Skeletal muscle satellite cell (primary cell): ENCODE data around the gene XRCC1.

Experiments used
- H3K27me3 ChIP-seq: 2 replicates; pipeline ENCODE4 v1.7.0; 2013; ENCODE audit warnings: low read length; ENCODE audit not compliant: control insufficient read depth, insufficient read depth
- H3K36me3 ChIP-seq: 2 replicates; pipeline ENCODE4 v1.7.0; 2013; ENCODE audit warnings: mild to moderate bottlenecking, control low read depth, low read length; ENCODE audit not compliant: insufficient read depth
- H3K4me1 ChIP-seq: 2 replicates; pipeline ENCODE4 v1.7.0; 2013; ENCODE audit warnings: low read length; ENCODE audit not compliant: control insufficient read depth, insufficient read depth
- H3K4me2 ChIP-seq: 2 replicates; pipeline ENCODE4 v1.7.0; 2013; ENCODE audit warnings: mild to moderate bottlenecking, low read length
- H3K4me3 ChIP-seq: 2 replicates; pipeline ENCODE4 v1.7.0; 2013; ENCODE audit warnings: low read length
- H3K9ac ChIP-seq: 2 replicates; pipeline ENCODE4 v1.7.0; 2013; ENCODE audit warnings: mild to moderate bottlenecking, low read depth, low read length, moderate library complexity
- H3K9me3 ChIP-seq: replicated peaks from 2 replicates; pipeline ENCODE4 v1.7.0; 2013; ENCODE audit warnings: mild to moderate bottlenecking, control low read depth, low read length

XRCC1 gene

DNA sequence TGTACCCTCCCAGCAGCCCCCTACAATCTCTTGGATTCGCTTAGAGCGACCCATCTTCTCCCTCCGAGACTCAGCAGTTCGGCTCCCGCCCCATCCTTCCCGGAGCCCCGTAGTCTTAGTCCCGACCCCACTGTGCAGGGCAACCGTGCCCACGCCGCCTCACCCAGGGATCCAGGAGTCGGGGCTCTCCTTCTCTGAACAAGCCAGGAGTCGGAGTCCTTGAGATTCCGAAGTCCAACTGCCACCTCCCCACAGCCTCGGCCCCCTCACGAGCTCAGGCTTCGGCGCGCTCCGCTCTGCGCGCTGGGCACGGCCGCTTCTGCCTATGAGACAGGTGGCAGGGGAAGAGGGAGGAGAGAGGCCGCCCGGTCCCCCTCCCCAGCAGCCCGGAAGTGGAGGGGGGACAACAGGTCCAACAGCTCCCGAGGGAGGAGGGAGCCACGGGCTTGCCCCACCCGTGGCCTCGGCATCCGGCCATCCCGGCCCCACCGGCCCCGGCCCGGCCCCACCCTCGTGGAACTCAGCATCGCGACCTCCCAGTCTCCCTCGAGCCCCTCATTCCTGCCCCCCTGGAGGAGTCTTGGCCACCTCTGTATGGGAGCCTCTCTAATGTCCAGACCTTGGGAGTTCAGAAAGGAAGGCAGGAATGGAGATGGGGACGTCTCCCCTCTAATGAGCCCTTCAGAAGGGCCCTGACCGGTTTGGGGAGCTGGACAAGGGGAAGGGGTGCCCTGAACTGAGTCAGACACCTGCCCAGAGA lies 70.7 kb downstream of the XRCC1 start, which contains the start of gene PHLDB3:
PHLDB3 (minus strand) TSS at position 321 of the 760 bp plus-strand sequence. CDS start 628 bp downstream, outside the sequence.
- Histone ChIP-seq H3K4me2 (peak within 1 kb of the TSS; percentile 99), H3K9me3 (no peaks in the 10 kb centered on the region), H3K36me3 (peaks cover 13% of the 10 kb centered on the region), H3K27me3 (no peaks in the 10 kb centered on the region), H3K9ac (peak within 1 kb of the TSS; percentile 82), H3K4me1 (peaks cover 15% of the 10 kb centered on the region), H3K4me3 (peak within 1 kb of the TSS; percentile 89)

DNA sequence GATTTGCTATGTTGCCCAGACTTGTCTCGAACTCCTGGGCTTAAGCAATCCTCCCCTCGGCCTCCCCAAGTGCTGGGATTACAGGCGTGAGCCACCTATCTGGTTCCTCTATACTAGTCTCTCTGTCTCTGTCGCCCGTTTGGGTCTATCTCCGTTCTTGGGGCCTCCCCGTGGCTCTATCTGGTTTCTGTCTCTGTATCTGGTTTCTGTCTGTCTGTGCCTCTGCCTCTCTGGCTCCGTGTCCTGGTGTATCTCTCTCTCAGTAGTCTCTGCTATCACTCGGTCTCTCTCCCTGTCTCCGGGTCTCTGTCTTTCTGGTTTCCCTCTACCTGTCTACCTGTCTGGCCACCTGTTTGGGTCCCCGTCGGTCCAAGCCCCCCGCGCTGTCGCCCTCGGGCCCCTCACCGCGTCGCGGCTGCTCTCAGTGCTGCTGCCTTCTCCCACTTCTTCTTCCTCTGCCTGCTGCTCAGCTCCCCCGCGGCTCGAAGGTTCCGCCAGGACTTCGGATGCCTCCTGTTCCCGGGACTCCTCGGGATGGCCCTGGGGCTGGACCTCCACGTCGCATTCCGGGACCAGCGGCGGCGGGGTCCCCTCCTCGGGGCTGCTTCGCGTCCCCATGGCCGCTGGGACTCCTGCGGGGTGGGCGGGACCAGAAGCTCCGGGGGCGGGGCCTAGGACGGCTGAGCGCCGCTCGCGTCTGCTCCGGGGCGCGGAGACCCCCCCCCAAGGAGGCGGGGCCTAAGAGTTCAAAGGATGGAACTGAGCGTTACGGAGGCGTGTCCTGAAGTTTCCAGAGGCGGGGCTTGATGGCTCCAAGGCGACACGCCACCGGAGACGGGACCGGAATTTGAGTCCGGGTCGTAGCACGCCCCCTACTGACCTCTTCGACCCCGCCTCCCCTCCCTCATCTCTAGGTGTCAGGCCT lies 71.6 kb downstream of the XRCC1 start:
- peaks cover 10% of the 10 kb centered on the region for H3K36me3 ChIP-seq
- peaks cover 15% of the 10 kb centered on the region for H3K4me1 ChIP-seq
- peak overlapping the region; percentile 89 for H3K4me3 ChIP-seq
- H3K27me3 ChIP-seq: no peaks in the 10 kb centered on the region
- no peaks in the 10 kb centered on the region for H3K9me3 ChIP-seq
- peak overlapping the region; percentile 82 for H3K9ac ChIP-seq
- H3K4me2 ChIP-seq: peak overlapping the region; percentile 99

DNA sequence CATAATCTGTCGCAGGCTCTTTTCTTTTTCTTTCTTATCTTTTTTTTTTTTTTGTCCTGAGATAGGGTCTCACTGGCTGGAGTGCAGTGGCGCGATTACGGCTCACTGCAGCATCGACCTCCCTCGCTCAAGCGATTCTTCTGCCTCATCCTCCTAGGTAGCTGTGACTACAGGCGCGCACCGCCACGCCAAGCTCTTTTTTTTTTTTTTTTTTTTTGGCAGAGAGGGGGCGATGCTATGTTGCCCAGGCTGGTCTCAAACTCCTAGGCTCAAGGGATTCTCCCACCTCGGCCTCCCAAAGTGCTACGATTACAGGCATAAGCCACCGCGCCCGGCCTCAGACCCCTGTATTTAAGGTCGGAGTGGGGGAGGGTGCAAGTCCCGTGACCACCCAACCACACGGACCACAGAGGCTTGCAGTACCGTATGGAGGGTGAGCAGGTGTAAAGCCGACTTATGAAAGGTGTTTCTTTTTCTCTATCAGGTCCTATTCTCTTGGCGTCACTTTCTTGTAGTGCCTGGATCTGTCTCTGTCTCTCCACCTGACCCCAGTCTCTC lies 72.8 kb downstream of the XRCC1 start:
- Histone ChIP-seq H3K4me2 (peak overlapping the region; percentile 99), H3K4me3 (no peak overlapping the region), H3K4me1 (peaks cover 15% of the 10 kb centered on the region), H3K36me3 (no peaks in the 10 kb centered on the region), H3K9ac (no peak overlapping the region), H3K27me3 (no peaks in the 10 kb centered on the region), H3K9me3 (no peaks in the 10 kb centered on the region)

DNA sequence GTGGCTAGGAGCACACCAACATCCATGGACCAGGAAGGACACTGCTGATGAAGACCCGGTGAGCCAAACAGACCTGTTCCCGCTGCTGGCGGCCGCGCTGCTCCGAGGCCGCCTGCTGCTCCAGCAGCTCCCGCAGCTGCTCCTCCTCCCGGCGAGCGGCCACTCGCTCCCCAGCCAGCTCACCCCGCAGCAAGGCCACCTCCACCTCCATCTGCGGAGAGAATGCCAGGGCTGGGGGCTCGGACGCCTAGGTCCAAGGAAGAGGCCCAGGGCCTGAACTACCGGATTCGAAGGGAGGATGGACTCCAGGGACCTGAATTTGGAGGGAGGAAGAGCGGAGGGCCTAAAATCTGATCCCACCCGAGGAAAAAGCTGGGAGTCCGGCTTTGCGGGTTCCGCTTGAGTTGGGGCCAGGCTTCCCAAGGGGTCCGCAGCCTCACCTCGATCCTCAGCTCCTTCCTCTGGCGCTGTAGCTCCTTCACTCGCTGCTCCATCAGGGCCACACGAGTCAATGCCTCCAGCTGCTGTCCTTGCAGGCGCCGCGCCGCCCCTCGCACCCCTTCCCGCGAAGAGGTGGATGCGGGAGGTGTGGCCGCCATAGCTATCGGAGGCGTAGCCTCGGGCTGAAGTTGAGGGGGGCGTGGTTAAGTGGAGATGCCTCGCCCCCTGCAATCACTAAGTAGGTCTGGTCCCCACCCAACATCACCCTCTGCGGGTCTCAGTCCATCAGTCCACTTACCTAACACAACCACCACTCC lies 73.5 kb downstream of the XRCC1 start:
- Histone ChIP-seq H3K4me2 (no peak overlapping the region), H3K4me1 (peaks cover 15% of the 10 kb centered on the region), H3K9ac (no peak overlapping the region), H3K9me3 (no peaks in the 10 kb centered on the region), H3K36me3 (peaks cover 3% of the 10 kb centered on the region), H3K27me3 (no peaks in the 10 kb centered on the region), H3K4me3 (no peak overlapping the region)

DNA sequence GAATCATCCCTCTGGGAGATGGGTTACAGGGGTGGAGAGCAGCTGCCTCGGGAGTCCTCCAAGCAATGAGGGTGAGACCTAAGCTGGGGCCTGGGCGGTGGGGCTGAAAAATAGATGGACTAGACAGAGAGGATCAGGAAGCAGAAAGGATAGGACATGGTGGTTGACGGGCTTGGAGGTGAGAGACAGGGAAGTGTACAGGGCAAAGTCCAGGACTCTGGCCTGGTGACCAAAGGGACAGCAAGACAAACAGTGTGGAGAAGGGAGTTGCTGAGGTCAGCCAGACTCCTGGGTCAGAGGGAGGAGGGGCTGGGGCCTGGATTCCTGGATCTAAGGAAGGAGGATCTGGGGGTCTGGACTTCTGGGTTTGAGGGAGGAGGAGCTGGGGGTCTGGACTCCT lies 76.3 kb downstream of the XRCC1 start:
- Histone ChIP-seq H3K27me3 (no peaks in the 10 kb centered on the region), H3K4me1 (peaks cover 8% of the 10 kb centered on the region), H3K9me3 (no peaks in the 10 kb centered on the region), H3K4me2 (no peak overlapping the region), H3K4me3 (no peak overlapping the region), H3K9ac (no peak overlapping the region), H3K36me3 (peaks cover 13% of the 10 kb centered on the region)

DNA sequence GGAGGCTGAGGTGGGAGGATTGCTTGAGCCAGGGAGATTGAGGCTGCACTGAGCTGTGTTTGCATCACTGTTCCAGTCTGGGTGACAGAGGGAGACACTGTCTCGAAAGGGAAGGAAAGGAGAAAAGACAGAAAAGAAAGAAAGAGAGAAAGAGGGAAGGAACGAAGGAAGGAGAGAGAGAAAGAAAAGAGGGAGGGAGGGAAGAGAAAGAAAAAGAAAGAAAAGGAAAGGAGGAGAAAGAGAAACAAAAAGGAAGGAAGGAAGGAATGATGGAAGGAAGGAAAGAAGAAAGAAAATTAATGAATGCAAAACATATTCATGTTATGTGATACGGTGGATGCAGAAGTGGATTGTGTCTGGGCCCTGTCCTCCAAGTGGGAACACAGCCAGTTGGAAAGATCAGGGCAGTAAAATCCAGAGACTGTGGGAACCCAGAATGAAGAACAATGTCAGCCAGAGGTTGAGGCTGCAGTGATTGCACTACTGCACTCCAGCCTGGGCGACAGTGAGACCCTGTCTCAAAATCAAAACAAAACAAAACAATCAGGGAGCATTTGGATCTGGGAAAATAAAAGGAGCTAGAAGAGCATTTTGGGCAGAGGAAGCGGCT lies 77.0 kb downstream of the XRCC1 start:
- no peaks in the 10 kb centered on the region for H3K9me3 ChIP-seq
- H3K4me1 ChIP-seq: peaks cover 5% of the 10 kb centered on the region
- no peak overlapping the region for H3K9ac ChIP-seq
- no peak overlapping the region for H3K4me2 ChIP-seq
- H3K36me3 ChIP-seq: peaks cover 13% of the 10 kb centered on the region
- no peaks in the 10 kb centered on the region for H3K27me3 ChIP-seq
- H3K4me3 ChIP-seq: no peak overlapping the region

DNA sequence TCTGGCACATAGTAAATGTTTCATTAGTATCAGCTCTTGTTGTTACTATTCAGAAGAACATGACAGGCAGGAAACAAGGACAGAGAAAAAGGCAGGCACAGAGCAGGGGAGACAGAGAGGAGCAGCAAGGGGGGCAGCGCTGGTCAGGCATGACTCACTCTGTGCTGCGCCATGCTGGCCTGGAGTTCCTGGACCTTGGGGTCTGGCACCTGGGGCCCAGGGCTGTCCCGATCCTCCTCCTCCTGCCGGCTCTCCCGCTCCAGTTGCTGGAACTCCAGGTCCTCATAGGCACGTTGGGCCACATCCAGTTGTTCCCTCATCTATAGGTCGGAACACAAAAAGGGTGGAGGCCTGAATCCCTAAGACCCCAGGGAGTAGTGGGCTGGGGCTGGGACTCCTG lies 78.4 kb downstream of the XRCC1 start:
- Histone ChIP-seq H3K27me3 (no peaks in the 10 kb centered on the region), H3K4me2 (no peak overlapping the region), H3K9ac (no peak overlapping the region), H3K9me3 (no peaks in the 10 kb centered on the region), H3K4me1 (no peaks in the 10 kb centered on the region), H3K36me3 (peaks cover 13% of the 10 kb centered on the region), H3K4me3 (no peak overlapping the region)

DNA sequence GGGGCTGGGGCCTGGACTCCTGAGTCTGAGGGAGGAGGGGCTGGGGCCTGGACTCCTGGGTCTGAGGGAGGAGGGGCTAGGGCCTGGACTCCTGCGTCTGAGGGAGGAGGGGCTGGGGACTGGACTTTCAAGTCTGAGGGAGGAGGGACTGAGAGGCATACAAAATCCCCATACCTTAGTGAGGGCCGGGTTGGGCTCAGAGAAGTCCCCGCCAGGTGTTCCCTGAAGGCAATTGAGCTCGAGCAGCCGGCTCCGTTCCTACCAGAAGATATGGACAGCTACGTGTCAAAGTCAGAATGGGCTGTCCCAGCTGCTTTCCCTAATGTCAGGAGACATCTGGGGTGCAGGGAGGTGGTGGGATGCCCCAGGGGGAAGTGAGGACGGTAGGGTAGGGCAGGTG lies 80.2 kb downstream of the XRCC1 start:
- Histone ChIP-seq H3K4me3 (no peak overlapping the region), H3K9ac (no peak overlapping the region), H3K4me2 (no peak overlapping the region), H3K36me3 (peaks cover 13% of the 10 kb centered on the region), H3K9me3 (no peaks in the 10 kb centered on the region), H3K4me1 (no peaks in the 10 kb centered on the region), H3K27me3 (no peaks in the 10 kb centered on the region)
